Jurkat, Clone E6-1 (cell line): ENCODE measurements around the gene HRH4. TPM values are rescaled to one million over a fixed set of nuclear protein-coding genes. Genes with fewer than 3 reads are reported as not detected.

ENCODE experiments used
- DNase-seq: peaks from one replicate; pipeline ENCODE4 v3.0.0-alpha.2; 2011; ENCODE audit warnings: low read depth, low spot score
- H3K4me3 ChIP-seq: 2 replicates; pipeline ENCODE4 v1.5.1; 2011; ENCODE audit warnings: mild to moderate bottlenecking, low read length, control low read depth, moderate library complexity
- polyA plus RNA-seq: library from polyadenylated mRNA; unstranded; fragments of >200 nt; gene quantifications from one replicate; pipeline ENCODE4 v1.2.1, GENCODE V29; 2012; ENCODE audit warnings: missing spikeins; ENCODE audit not compliant: insufficient read length, insufficient read depth

The HRH4 gene, protein sequence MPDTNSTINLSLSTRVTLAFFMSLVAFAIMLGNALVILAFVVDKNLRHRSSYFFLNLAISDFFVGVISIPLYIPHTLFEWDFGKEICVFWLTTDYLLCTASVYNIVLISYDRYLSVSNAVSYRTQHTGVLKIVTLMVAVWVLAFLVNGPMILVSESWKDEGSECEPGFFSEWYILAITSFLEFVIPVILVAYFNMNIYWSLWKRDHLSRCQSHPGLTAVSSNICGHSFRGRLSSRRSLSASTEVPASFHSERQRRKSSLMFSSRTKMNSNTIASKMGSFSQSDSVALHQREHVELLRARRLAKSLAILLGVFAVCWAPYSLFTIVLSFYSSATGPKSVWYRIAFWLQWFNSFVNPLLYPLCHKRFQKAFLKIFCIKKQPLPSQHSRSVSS
- polyA plus RNA-seq: not detected

DNA sequence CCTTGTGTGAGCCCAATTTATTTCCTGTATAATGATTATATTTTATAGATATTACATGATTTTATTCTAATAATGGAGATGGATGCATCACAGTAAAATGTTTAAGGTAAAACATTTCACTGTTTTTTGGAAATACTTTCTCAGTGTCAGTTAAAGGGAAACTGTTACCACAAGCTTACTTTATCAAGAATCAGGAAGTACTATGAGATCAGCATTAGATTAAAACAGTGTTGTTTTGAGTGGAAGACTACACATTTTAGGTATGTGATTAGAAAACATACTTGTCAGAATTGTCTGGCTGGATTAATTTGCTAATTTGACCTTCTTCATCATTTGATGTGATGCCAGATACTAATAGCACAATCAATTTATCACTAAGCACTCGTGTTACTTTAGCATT, at the start of gene HRH4:
Gene HRH4 (plus strand): TSS at position 250 of the 400 bp plus-strand sequence. CDS start 92 bp downstream, at position 342.
- no peak for DNase-seq
- no peak within 1 kb of the TSS for H3K4me3 ChIP-seq

DNA sequence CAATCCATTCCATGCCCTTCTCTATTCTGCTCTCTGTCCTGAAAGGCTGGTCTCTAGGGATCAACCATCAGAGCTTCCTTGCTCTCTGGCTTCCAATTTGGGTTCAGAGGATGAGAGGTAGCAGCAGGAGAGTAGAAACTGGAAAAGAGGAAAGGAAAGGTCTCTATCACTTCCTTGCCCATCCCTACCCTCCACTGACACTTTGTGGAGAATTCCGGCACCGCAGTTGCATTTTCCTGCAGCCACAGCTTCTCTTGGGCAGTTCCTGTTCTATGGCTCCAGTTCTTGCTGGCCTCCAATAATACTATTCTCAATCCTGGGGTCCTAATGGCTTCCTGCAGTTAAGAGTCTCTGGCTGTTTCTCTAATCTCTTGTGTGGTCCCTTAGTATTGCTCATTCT, 47.3 kb upstream of the HRH4 start:
- DNase-seq: no peak
- H3K4me3 ChIP-seq: no peak overlapping the region

DNA sequence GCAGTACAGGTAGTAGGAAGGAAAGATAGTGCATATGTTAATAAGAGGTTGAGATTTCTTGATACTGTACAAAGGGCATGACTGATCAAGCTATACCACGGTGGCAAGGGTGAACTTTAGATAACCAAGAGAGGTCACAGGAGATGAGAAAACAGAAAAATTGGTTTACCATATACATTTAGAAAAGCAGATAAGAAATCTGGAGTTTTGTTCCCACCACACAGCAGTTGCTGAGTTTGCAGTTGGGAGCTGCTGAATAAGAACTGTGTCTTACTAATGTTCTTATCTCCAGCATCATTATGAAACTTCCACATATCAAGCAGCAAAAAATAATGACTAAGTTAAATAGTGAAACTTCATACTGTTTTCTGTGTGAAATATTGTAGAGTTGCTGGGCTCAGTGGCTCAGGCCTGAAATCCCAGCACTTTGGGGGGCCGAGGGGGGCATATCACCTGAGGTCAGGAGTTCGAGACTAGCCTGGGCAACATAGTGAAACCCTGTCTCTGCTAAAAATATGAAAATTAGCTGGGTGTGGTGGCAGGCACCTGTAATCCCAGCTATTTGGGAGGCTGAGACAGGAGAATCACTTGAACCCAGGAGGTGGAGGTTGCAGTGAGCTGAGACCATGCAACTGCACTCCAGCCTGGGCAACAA, 46.0 kb upstream of the HRH4 start:
- no peak for DNase-seq
- H3K4me3 ChIP-seq: no peak overlapping the region

DNA sequence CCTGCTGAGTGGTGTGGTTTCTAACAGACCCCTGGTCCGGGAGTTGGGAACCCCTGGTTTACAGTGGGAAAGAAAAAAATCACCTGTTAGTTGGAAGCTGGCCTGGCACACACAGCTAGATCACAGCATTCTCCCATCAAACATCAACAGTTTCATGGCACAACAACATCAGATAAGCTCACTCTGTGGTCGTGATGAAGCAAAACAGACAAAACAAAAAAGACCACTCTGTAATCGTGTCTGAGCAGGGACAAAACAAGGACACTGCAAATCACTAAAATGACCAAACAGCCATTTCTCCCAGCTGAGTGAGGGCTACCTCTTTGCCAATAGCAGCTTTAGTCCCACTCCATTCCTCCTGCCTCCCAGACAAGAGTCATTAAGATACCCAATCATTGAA, 43.0 kb upstream of the HRH4 start:
- no peak overlapping the region for H3K4me3 ChIP-seq
- DNase-seq: no peak

DNA sequence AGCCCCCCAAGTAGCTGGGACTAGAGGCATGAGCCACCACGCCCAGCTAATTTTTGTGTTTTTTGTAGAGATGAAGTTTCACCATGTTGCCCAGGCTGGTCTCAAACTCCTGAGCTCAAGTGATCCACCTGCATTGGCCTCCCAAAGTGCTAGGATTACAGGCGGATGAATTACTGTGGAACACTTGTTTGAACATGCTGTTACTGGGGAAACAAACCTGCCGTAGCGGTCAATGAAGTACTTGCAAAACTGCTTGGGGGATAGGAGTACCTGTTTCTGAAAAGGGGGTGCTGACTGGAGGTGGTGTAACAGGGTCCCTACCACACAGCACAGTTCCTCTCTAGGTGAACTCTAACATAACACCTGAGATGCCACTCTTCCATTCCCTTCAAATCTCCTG, 39.9 kb upstream of the HRH4 start:
- no peak for DNase-seq
- H3K4me3 ChIP-seq: no peak overlapping the region

DNA sequence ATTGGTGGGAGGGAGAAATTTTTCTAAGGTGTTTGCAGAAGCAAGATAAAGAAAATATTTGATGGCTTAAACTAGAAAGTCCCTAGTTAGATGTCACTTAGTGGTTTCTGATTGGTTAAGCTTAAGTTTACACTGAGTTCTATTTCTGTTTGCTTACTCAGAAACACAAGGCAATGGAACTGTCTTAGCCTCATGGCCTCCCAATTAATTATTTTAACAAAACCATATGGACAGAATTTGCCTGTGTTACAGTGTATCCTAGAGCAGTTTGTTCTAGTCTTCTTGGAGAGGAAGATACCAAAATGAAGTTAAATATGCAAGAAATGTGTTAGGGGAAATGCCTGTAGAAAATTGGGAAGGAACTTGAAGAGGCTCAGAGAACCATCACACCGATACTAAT, 38.6 kb upstream of the HRH4 start:
- DNase-seq: no peak
- H3K4me3 ChIP-seq: no peak overlapping the region

DNA sequence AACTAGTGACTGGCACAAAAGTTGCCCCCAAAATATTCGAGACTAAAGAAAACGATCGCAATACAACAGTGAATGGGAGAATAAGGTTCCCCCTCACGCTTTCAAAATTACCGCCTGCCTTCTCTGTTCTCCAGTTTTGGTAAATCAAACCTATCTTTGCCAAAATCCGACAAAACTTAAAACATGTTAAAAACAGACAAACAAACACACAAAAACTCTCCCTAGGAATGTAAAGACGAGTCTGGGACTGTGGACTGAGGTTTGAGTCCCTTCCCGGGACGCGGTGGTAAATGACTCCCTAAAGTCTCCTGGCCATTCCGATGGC, 34.4 kb upstream of the HRH4 start:
- no peak overlapping the region for H3K4me3 ChIP-seq
- DNase-seq: no peak

DNA sequence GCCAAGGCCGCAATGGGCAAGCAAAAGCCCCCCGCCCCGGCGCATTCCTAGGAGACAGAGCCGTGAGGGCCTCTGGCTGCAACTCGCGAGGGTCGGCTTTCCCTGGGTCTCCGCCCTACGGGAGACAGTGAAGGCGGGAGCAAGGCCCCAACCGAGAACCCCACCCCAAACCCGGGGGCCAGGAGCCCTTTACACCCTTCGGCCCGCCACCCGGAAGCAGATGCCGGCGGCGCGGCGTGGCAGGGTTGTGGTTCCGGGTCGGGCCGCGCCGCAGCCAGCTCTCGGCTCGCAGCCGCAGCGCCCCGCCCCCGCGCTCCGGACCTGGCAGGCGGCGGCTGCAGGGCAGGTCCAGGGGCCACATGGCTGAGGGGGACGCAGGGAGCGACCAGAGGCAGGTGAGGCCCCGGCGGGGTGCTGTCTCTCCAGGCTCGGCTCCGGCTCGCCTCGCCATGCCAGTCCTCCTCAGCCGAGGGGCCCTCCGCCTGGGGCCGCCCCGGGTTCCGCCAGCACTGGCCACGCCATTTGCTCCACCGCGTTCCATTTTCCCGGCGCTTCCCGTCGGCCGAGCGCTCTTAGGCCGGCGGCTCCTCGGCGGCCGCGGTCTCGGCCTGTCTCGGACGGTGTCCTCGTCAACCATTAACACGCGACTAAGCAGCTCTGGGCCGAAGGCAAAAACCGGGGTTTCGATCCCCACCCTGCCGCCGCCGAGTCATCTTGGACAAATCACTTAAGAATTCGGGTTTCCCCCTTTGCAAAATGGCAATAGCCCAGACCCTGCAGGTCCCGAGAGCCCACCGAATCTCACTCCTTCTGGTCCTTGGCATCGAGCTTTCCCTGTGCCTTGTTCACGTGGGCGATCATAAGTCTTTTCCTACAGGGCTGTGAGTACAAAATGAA, 33.8 kb upstream of the HRH4 start, which contains the start of gene IMPACT:
Gene IMPACT (plus strand): TSS at position 273 of the 897 bp plus-strand sequence. CDS start 87 bp downstream, at position 360.
- H3K4me3 ChIP-seq: no peak within 1 kb of the TSS
- no peak for DNase-seq

DNA sequence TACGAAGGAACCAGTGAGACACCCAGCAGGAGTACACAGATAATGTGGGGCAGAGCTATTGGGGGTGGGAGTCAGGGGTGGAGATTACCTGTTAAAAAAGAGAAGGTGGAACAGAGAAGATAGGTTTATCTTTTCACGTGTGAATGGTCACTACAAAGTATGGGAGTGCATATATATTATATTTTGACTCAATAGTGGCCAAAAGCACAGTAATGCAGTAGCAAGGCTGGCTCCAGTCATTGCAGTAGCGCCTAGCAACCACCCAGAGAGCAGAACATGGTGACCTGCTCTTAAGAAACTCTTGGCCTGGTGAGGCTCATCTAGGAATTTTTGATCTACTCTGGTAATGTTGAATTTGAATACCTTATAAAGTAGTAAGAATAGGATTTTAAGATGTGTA, 33.0 kb upstream of the HRH4 start:
- H3K4me3 ChIP-seq: no peak overlapping the region
- no peak for DNase-seq

DNA sequence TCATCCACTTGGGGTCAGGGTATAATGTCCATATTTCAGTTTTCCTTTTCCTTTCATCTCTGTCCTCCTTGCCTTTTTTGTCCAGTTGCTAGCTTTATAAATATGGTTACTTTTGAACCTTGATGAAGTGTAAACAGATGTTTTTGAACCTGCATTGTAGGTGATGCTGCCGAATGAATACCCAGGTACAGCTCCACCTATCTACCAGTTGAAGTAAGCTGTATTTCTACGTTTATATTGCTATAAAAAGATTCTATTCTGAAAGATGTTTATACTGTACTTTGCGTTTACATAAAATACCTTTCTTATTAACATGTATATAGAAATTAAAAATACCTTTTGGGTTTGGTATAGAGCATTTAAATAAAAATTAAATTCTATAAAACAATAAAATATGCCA, 31.7 kb upstream of the HRH4 start:
- DNase-seq: no peak
- H3K4me3 ChIP-seq: no peak overlapping the region

DNA sequence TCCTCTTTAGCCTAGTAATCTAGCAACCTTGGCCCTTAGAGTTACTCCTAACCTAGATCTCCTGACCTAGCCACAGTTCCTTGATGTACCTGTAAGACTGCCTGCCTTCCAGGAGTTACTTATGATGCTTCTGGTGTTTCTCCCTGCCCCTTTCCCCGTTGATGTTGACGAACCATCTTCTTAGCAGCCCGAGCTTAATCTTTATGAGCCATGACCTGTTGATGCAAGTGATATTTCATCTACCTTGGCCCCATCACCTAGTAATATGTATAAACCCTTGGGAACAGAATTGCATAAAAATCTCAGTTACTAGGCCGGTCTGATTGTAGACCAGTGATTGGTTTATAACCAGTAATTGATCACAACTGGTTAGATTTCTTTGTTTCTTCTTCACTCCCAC, 31.2 kb upstream of the HRH4 start:
- DNase-seq: no peak
- H3K4me3 ChIP-seq: no peak overlapping the region

DNA sequence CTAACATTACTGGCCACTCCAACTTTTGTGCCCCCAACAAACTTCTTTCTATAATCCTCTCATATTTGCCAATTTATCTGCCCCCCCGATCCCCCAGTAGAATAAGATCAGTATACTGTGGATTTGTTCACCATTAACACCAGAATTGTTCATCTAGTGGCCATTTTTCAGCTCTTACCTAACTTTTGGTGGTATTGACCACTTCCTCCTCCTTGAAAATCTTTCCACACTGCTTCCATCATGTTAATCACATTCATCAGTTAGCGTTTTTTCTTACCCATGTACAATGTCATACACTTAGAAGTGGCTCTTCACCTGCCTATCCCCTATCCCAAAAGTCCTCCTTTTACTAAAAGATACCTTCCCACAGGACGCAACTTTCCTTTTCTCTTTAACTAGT, 27.8 kb upstream of the HRH4 start:
- H3K4me3 ChIP-seq: no peak overlapping the region
- DNase-seq: no peak

DNA sequence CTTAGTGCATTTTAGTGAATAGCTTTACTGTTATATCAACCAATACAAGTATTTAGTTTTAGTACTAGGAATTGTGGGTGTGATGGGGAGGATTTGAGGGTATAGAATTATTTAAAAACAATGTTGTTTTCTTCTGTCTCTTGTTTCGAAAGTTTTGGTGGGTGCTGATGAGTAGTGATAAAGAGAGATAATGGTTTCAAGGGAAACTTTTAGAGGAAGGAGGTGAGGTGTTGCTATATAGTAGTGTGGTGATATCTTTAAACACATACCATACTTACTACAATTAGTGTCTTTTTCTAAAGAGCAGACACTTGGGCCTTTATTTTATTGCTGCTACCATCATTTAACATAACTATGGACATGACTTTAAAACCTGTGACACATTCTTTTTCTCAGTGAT, 23.5 kb upstream of the HRH4 start:
- H3K4me3 ChIP-seq: no peak overlapping the region
- no peak for DNase-seq

DNA sequence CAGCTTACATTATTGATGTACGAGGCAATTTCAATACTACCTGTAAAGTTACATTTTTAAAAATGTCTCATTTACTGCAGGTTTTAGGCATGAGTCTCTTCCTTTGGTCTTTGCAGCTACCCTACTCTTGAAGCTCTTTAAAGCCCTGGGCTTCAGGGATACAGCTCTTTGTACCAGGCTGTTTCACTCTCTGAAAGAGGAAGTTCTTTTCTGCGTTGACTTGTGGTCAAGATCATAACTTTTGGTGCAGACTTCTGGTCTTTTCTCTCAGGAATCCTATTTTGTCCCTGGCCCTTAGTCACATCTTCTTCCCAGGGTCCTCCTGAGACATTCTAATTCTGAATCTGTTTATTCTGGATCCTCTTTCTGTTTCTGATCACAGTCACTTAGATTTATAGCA, 16.6 kb upstream of the HRH4 start:
- no peak overlapping the region for H3K4me3 ChIP-seq
- no peak for DNase-seq

DNA sequence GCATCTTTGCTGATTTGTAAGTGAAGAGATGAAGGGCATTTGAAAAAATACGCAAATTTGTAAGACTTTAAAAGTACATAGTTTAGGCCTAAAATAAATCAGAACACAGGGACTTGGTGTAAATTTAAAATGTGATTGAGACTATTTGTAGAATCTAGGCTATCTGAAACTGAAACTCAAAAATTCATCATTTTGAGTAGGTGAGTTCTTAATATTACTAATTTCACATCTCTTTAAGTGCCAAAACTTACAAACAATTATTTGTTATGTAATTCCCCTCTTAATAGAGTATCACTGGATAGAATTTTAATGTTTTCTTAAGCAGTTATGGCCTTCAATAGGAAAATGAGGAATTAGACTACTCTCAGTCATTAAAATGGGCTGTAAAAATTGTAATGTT, 14.0 kb upstream of the HRH4 start:
- H3K4me3 ChIP-seq: no peak overlapping the region
- no peak for DNase-seq

DNA sequence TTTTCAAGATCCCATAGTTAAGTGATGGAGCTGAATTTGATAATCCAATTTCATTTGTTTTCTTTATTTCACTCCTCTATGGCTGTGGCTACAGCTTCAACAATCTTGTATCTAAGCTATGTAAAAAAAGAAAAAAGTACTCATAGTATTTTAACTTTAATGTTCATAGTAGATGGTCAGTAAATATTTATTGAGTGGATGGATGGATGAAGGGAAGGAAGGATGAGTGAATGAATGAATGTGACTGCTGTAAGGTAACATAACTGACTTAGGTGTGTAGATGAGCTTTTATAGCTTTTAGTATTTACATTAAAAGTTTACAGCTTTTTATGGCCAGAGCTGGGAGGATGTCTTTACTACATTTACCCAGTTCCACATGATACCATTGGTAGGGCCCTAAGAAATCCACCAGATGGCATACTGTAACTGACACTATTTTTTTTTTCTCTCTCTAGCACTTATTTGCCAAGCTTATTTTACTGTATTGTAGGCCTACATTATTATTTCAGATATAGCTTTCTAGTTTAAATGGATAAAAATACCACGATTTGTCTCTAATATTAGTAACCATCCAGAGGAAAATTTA, 13.4 kb upstream of the HRH4 start:
- H3K4me3 ChIP-seq: no peak overlapping the region
- DNase-seq: no peak

DNA sequence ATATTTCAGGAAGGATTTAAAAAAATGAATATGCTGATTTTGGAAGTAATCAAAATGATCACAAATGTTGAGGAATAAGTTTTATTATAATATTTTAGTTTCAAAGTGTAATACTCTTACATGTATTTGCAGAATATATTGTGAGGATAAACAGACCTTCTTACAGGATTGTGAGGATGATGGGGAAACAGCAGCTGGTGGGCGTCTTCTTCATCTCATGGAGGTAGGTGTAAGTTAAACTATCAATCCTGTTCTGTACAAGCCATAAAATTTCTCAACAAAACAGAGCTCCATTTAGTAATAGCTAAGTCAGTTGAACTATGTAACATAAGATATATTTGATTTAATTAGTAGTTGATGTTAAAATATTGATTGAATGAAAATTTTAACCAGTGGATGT, 12.5 kb upstream of the HRH4 start:
- H3K4me3 ChIP-seq: no peak overlapping the region
- no peak for DNase-seq

DNA sequence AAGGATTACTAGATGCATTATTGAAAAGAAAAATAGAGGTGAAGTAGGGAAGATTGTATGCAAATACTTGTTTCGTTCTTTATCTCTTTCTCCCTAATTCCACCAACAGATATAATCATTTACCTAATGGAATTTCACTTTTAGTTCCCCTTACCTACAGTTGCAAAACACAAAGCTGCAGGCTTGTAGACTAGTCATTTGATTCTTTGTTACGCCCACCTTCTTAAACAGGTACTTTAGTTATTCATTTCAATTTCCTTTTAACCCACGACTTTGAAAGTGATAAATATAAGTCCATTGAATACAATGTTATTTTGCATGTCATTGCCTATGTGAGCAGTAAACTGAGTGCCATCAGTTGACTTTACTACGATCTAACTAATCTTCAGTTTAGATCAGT, 3.9 kb upstream of the HRH4 start:
- no peak overlapping the region for H3K4me3 ChIP-seq
- DNase-seq: no peak

DNA sequence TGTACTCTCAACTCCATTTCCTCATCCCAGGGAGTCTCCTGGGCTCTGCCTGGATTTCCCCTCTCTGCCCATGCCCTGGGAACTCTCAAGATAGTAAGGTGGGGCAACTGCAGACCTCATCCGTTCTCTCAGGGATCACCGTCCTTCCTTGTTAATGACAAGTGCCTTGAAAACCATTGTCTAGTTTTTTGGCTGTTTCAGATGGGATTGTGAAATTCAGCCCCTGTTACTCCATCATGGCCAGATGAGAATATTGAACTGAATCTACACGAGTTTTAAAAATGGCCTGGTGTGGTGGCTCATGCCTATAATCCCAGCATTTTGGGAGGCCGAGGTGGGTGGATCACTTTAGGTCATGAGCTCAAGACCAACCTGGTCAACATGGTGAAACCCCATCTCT, 665 bp upstream of the HRH4 start:
- no peak overlapping the region for H3K4me3 ChIP-seq
- DNase-seq: no peak

DNA sequence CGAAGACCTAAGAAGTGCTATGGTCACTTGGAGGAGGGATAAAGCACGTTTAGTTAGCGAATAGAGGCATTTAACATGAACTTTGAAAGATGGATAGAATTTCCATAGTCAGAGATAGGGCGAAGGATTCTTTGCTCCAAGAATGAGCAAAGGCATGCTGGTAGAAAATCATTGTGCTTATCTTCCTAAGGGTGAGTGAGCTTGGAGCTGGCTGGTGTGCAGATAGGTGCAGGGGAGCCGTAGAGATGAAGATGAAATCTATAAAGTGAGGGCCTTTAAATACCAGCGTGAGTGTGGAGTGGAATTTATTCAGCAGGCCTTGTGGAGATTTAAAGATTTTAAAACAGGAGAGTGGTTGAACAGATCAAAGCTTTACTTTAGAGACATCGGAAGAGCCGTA, 1.6 kb downstream of the HRH4 start:
- no peak overlapping the region for H3K4me3 ChIP-seq

More for the DNA sequence above, 1.6 kb downstream of the HRH4 start:
- DNase-seq: no peak
